Endothelial cell of umbilical vein (primary cell): ENCODE measurements around the gene AP2B1. TPM values are rescaled to one million over a fixed set of nuclear protein-coding genes. Genes with fewer than 3 reads are reported as not detected.
"Not testable (repeated sequence)": the region's sequence is repeated elsewhere in the genome, so short reads cannot be mapped to it uniquely, and the experiment has no call there.

Experiments used
- BruUV-seq: library from RNA; stranded (reverse); fragments of 400-500 nt; replicated peaks from 2 replicates; lab custom pipeline; 2021; lab: Mats Ljungman, UMichigan
- CTCF ChIA-PET: fragments of 300-600, 350-600 bp; sonication (Branson Sonifier 250); formaldehyde crosslinking; loops from one replicate; lab custom pipeline; 2021; ENCODE audit warnings: antibody characterized with exemption, inconsistent platforms; lab: Charles Lee
- POLR2A ChIA-PET: fragments of 300-600, 350-600 bp; sonication (Branson Sonifier 250); formaldehyde crosslinking; loops from one replicate; lab custom pipeline; 2021; ENCODE audit warnings: antibody characterized with exemption, inconsistent platforms; lab: Charles Lee
- DNase-seq: peaks from one replicate; pipeline ENCODE4 v3.0.0-alpha.2; 2011; ENCODE audit warnings: low read depth, low spot score
- FAIRE-seq: peaks from 2 replicates; lab custom pipeline; 2011; peaks lifted over from hg19 to GRCh38; lab: Jason Lieb, UNC
- H2AFZ ChIP-seq: 2 replicates; pipeline ENCODE4 v1.6.0; 2012; ENCODE audit warnings: low read depth, low read length, control low read depth, inconsistent platforms
- H3K27ac ChIP-seq: 2 replicates; pipeline ENCODE4 v1.5.1; 2011; ENCODE audit warnings: low read depth, mild to moderate bottlenecking, control low read depth, low read length, moderate library complexity; ENCODE audit not compliant: insufficient read depth
- H3K27me3 ChIP-seq, 2 experiments: 2 replicates each; pipeline versions ENCODE4 v1.6.0 to v1.6.1; 2011; ENCODE audit warnings: low read length in 2 of 2, mixed read lengths in 1 of 2; ENCODE audit not compliant: control insufficient read depth in 2 of 2, insufficient read depth in 2 of 2
- H3K36me3 ChIP-seq, 2 experiments: 2 replicates in 1 of 2; 3 replicates in 1 of 2; pipeline ENCODE4 v1.5.1; 2011; ENCODE audit warnings: low read length in 2 of 2, mild to moderate bottlenecking in 1 of 2, moderate library complexity in 1 of 2; ENCODE audit not compliant: control insufficient read depth in 2 of 2, insufficient read depth in 2 of 2; ENCODE audit errors: extremely low read depth in 1 of 2
- H3K4me1 ChIP-seq: 3 replicates; pipeline ENCODE4 v1.5.1; 2011; ENCODE audit warnings: mild to moderate bottlenecking, low read length; ENCODE audit not compliant: control insufficient read depth, insufficient read depth; ENCODE audit errors: extremely low read depth
- H3K4me2 ChIP-seq: 2 replicates; pipeline ENCODE4 v1.6.1; 2011; ENCODE audit warnings: low read length, control low read depth, mixed read lengths; ENCODE audit not compliant: insufficient read depth
- H3K4me3 ChIP-seq, 3 experiments: fragments of 200-600 bp in 1 of 3; sonication (generic), shearing (Covaris generic) in 1 of 3; replicated peaks in 1 of 3; 2 replicates each; pipeline ENCODE4 v1.5.1; 2011 to 2016; ENCODE audit warnings: control low read depth in 3 of 3, low read length in 3 of 3, mild to moderate bottlenecking in 2 of 3, inconsistent platforms in 1 of 3, low read depth in 1 of 3, moderate library complexity in 1 of 3; ENCODE audit not compliant: insufficient read depth in 1 of 3
- H3K79me2 ChIP-seq: 2 replicates; pipeline ENCODE4 v1.6.0; 2012; ENCODE audit warnings: low read length, inconsistent platforms; ENCODE audit not compliant: control insufficient read depth, insufficient read depth
- H3K9ac ChIP-seq: replicated peaks from 2 replicates; pipeline ENCODE3; 2011; ENCODE audit warnings: low read length, control low read depth; ENCODE audit not compliant: insufficient read depth; ENCODE audit errors: extremely low read depth
- H3K9me1 ChIP-seq: replicated peaks from 3 replicates; pipeline ENCODE4 v1.6.0; 2011; ENCODE audit warnings: mild to moderate bottlenecking, low read length; ENCODE audit not compliant: control insufficient read depth, insufficient read depth; ENCODE audit errors: extremely low read depth
- H3K9me3 ChIP-seq: replicated peaks from 2 replicates; pipeline ENCODE4 v1.5.1; 2012; ENCODE audit warnings: low read length, inconsistent platforms; ENCODE audit not compliant: control insufficient read depth, insufficient read depth
- H4K20me1 ChIP-seq: replicated peaks from 2 replicates; pipeline ENCODE3; 2011; ENCODE audit warnings: mild to moderate bottlenecking, low read length; ENCODE audit not compliant: control insufficient read depth, insufficient read depth; ENCODE audit errors: extremely low read depth
- EZH2 ChIP-seq: IDR thresholded peaks from 2 replicates; pipeline ENCODE4 v1.6.1; 2012; ENCODE audit warnings: borderline replicate concordance, low read depth, mild to moderate bottlenecking, moderate library complexity, low read length, inconsistent platforms; ENCODE audit not compliant: severe bottlenecking
- GATA2 ChIP-seq: IDR thresholded peaks from 2 replicates; pipeline ENCODE4 v1.7.0; 2011; ENCODE audit warnings: low read depth, mild to moderate bottlenecking, moderate library complexity, mixed read lengths, low read length; ENCODE audit not compliant: insufficient read length, insufficient read depth
- JUN ChIP-seq: IDR thresholded peaks from 2 replicates; pipeline ENCODE4 v1.6.1; 2011; ENCODE audit warnings: borderline replicate concordance, low read depth; ENCODE audit not compliant: insufficient read length, insufficient read depth
- MYC ChIP-seq: IDR thresholded peaks from one replicate; pipeline ENCODE4 v1.6.1; 2011; ENCODE audit warnings: mild to moderate bottlenecking, low read depth, low read length
- POLR2A ChIP-seq: IDR thresholded peaks from 2 replicates; pipeline ENCODE4 v1.6.1; 2012; ENCODE audit warnings: low read depth, mild to moderate bottlenecking, control low read depth, low read length
- POLR2AphosphoS5 ChIP-seq: IDR thresholded peaks from 2 replicates; pipeline ENCODE4 v1.6.1; 2012; ENCODE audit warnings: low read depth, mild to moderate bottlenecking, control low read depth, low read length, moderate library complexity; ENCODE audit not compliant: insufficient read depth
- dilution Hi-C: fragments of 300-500 bp; cut with MboI; formaldehyde crosslinking; loops from one replicate; pipeline ENCODE4 v1.15.0; 2019; ENCODE audit warnings: low sequenced_read_pairs; ENCODE audit not compliant: extremely low pct_ligation_motif_present
- intact Hi-C: fragments of 100-400 bp; cut with micrococcal nuclease; formaldehyde crosslinking; loops from one replicate; pipeline ENCODE4 v1.10.0; 2022
- polyA plus RNA-seq, 4 experiments: library from polyadenylated mRNA; depleted of rRNA in 3 of 4; stranded (reverse) in 3 of 4; unstranded in 1 of 4; fragments of >200 nt; gene quantifications; 2 replicates each; pipeline versions ENCODE4 v1.2.1 to v1.2.3, GENCODE V29; 2011 to 2012; ENCODE audit warnings: missing spikeins in 1 of 4
- total RNA-seq: library from RNA; stranded (reverse); gene quantifications from 2 replicates; pipeline ENCODE4 v1.2.3, GENCODE V29; 2021
- TF ChIP-seq, protein P1 (sequence below): IDR thresholded peaks from 2 replicates; pipeline ENCODE4 v1.6.1; 2011; ENCODE audit not compliant: insufficient read depth, insufficient read length
- TF ChIP-seq, protein P2 (sequence below), 2 donors: IDR thresholded peaks; 1 replicate in 1 of 2; 2 replicates in 1 of 2; pipeline ENCODE4 v1.5.1; 2011; ENCODE audit warnings: low read length in 2 of 2, mild to moderate bottlenecking in 2 of 2, moderate library complexity in 2 of 2, control low read depth in 1 of 2, inconsistent platforms in 1 of 2, low read depth in 1 of 2; ENCODE audit not compliant: insufficient read depth in 1 of 2; ENCODE audit errors: extremely low read depth in 1 of 2

The AP2B1 gene
- total and polyA plus RNA-seq, 2 donors (not counting 3 experiments of a cell fraction or from before 2014, with no cell fraction given) = 106 to 198 TPM

DNA sequence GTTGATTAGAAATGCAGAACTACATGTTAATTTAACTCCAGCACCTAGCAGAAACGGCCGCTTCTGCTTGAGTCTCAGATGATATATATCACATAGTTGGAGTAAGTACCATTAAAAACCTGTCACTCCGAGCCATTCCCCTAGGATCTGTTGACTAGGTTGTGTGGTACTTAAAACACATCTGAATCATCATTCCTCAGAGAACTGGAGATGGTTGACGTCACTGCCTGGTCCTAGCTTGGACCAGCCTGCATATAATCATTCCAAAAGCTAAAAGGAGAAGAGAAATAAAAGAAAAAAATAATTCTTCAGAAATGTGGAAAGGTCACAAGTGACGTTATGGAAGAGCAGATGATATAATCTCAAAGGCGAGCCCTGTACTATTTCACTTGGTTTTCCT, 113.0 kb downstream of the AP2B1 start:
- BruUV-seq = no TSS peak

DNA sequence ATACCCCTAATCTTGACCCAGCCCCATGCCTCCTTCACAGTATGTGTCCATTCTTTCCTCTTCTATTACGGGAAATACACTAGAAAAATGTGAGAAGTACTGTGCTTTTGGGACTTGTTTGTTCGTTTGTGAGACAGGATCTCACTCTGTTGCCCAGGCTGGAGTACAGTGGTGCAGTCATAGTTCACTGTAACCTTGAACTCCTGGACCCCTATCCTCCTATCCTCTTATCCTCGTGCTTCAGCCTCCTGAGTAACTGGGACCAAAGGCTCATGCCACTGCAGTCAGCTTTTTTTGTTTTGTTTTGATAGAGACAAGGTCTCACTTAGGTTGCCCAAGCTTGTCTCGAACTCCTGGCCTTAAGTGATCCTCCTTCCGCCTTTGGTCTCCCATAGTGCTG, 114.4 kb downstream of the AP2B1 start:
- TF ChIP-seq, protein P1, sequence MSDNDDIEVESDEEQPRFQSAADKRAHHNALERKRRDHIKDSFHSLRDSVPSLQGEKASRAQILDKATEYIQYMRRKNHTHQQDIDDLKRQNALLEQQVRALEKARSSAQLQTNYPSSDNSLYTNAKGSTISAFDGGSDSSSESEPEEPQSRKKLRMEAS = no peak
- TF ChIP-seq MYC (no peak), POLR2A (no peak)
- Histone ChIP-seq H3K9me1 (no peaks in the 10 kb centered on the region), H3K36me3 (no peaks in the 10 kb centered on the region), H3K4me1 (no peaks in the 10 kb centered on the region), H3K9ac (no peak overlapping the region), H3K4me3 (no peak overlapping the region), H3K4me2 (no peak overlapping the region), H3K9me3 (no peaks in the 10 kb centered on the region), H3K27ac (no peak overlapping the region), H2AFZ (no peak overlapping the region), H4K20me1 (no peaks in the 10 kb centered on the region), H3K79me2 (no peaks in the 10 kb centered on the region), H3K27me3 (no peaks in the 10 kb centered on the region)
- FAIRE-seq = no peak
- intact Hi-C loops (no loop called here), dilution Hi-C loops (no loop called here)
- no peak for DNase-seq
- no TSS peak for BruUV-seq
- CTCF ChIA-PET = no interaction called here
- POLR2A ChIA-PET = no interaction called here

More for the DNA sequence above, 113.0 kb downstream of the AP2B1 start:
- FAIRE-seq = no peak
- intact Hi-C loops = no loop called here
- dilution Hi-C loops = no loop called here
- Histone ChIP-seq H3K4me1 (no peaks in the 10 kb centered on the region), H4K20me1 (no peaks in the 10 kb centered on the region), H3K36me3 (peaks cover 0 to 5% of the 10 kb centered on the region in 2 experiments), H2AFZ (no peak overlapping the region), H3K9ac (no peak overlapping the region), H3K9me3 (no peaks in the 10 kb centered on the region), H3K27ac (no peak overlapping the region), H3K4me3 (no peak overlapping the region), H3K79me2 (no peaks in the 10 kb centered on the region), H3K4me2 (no peak overlapping the region), H3K27me3 (no peaks in the 10 kb centered on the region), H3K9me1 (no peaks in the 10 kb centered on the region)
- CTCF ChIA-PET = no interaction called here
- DNase-seq = no peak
- TF ChIP-seq EZH2 = no peak
- TF ChIP-seq, protein P2, sequence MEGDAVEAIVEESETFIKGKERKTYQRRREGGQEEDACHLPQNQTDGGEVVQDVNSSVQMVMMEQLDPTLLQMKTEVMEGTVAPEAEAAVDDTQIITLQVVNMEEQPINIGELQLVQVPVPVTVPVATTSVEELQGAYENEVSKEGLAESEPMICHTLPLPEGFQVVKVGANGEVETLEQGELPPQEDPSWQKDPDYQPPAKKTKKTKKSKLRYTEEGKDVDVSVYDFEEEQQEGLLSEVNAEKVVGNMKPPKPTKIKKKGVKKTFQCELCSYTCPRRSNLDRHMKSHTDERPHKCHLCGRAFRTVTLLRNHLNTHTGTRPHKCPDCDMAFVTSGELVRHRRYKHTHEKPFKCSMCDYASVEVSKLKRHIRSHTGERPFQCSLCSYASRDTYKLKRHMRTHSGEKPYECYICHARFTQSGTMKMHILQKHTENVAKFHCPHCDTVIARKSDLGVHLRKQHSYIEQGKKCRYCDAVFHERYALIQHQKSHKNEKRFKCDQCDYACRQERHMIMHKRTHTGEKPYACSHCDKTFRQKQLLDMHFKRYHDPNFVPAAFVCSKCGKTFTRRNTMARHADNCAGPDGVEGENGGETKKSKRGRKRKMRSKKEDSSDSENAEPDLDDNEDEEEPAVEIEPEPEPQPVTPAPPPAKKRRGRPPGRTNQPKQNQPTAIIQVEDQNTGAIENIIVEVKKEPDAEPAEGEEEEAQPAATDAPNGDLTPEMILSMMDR (IDR thresholded peaks at IDR 0.05; ENCODE audit: extremely low read depth in 1 of 2, insufficient read depth in 1 of 2, low read depth in 1 of 2, low read length in 2 of 2) = no peak
- no peak for TF ChIP-seq JUN
- no peak for TF ChIP-seq GATA2
- no peak for TF ChIP-seq POLR2A
- TF ChIP-seq MYC = no peak
- no peak for TF ChIP-seq POLR2AphosphoS5
- POLR2A ChIA-PET = no interaction called here

DNA sequence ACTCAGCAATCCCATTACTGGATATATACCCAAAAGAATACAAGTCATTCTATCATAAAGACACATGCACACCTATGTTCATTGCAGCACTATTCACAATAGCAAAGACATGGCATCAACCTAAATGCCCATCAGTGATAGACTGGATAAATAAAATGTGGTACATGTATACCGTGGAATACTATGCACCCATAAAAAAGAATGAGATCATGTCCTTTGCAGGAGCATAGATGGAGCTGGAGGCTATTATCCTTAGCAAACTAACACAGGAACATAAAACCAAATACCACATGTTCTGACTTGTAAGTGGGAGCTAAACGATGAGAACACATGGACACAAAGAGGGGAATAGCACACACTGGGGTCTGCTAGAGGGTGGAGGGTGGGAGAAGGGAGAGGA, 116.2 kb downstream of the AP2B1 start:
- DNase-seq, H3K4me1 ChIP-seq, H3K4me3 ChIP-seq, H3K27me3 ChIP-seq, H3K9me3 ChIP-seq, H3K4me2 ChIP-seq, H3K79me2 ChIP-seq, intact Hi-C loops, H3K9ac ChIP-seq, BruUV-seq, H2AFZ ChIP-seq, POLR2A ChIA-PET, dilution Hi-C loops, H3K9me1 ChIP-seq, H3K36me3 ChIP-seq, H3K27ac ChIP-seq, FAIRE-seq, H4K20me1 ChIP-seq: not testable (repeated sequence)
- CTCF ChIA-PET = interaction anchor here (0.6 to 1.9 kb wide), 4 partner anchors 9 to 61 kb away, joined by 3 to 5 read pairs (median 4); no protein-coding TSS in a partner anchor
